GM18867 (cell line): ENCODE results near the gene SNX30.

Experiments used
- ATAC-seq: cut with Tn5 transposase; IDR thresholded peaks from one replicate; pipeline ENCODE4 v1.9.1; 2021; ENCODE audit warnings: mild to moderate bottlenecking, moderate library complexity; ENCODE audit not compliant: unreplicated experiment

SNX30 gene

GRCh38 chr9:112819635-112820496 lies 69.3 kb downstream of the SNX30 start:
- peak; percentile 85 for ATAC-seq

- no peak for ATAC-seq
Observed at GRCh38 chr9:112820881-112821280, 70.3 kb downstream of the SNX30 start.

GRCh38 chr9:112822618-112823017 lies 72.1 kb downstream of the SNX30 start:
- no peak for ATAC-seq

- no peak for ATAC-seq
Observed at GRCh38 chr9:112823257-112823656, 72.7 kb downstream of the SNX30 start.

- no peak for ATAC-seq
Observed at GRCh38 chr9:112831281-112831851, 80.8 kb downstream of the SNX30 start.

- ATAC-seq = no peak
Observed at GRCh38 chr9:112831969-112832368, 81.4 kb downstream of the SNX30 start.

- ATAC-seq = no peak
Observed at GRCh38 chr9:112833081-112833480, 82.5 kb downstream of the SNX30 start.

GRCh38 chr9:112836394-112836793 lies 85.8 kb downstream of the SNX30 start:
- ATAC-seq = no peak

GRCh38 chr9:112838342-112838741 lies 87.8 kb downstream of the SNX30 start:
- no peak for ATAC-seq

- no peak for ATAC-seq
Observed at GRCh38 chr9:112839331-112839730, 88.8 kb downstream of the SNX30 start.

- ATAC-seq = no peak
Observed at GRCh38 chr9:112841261-112841660, 90.7 kb downstream of the SNX30 start.

- no peak for ATAC-seq
Observed at GRCh38 chr9:112842555-112842954, 92.0 kb downstream of the SNX30 start.

GRCh38 chr9:112844771-112845542 lies 94.4 kb downstream of the SNX30 start:
- ATAC-seq = peak; percentile 73

- ATAC-seq = no peak
Observed at GRCh38 chr9:112846528-112847488, 96.2 kb downstream of the SNX30 start.

GRCh38 chr9:112848316-112849151 lies 98.0 kb downstream of the SNX30 start:
- ATAC-seq = no peak

GRCh38 chr9:112849363-112849922 lies 98.9 kb downstream of the SNX30 start:
- ATAC-seq = no peak

- no peak for ATAC-seq
Observed at GRCh38 chr9:112850840-112851239, 100.3 kb downstream of the SNX30 start.

- no peak for ATAC-seq
Observed at GRCh38 chr9:112852741-112853504, 102.4 kb downstream of the SNX30 start.
